RCC 7860 (cell line): Measurements from ENCODE around the gene TSC2.

Source experiments
- DNase-seq: peaks from one replicate; pipeline ENCODE4 v3.0.0-alpha.2; 2015; ENCODE audit warnings: low spot score
- FAIRE-seq: peaks from 2 replicates; lab custom pipeline; 2012; peaks lifted over from hg19 to GRCh38; lab: Jason Lieb, UNC

The TSC2 gene

DNA sequence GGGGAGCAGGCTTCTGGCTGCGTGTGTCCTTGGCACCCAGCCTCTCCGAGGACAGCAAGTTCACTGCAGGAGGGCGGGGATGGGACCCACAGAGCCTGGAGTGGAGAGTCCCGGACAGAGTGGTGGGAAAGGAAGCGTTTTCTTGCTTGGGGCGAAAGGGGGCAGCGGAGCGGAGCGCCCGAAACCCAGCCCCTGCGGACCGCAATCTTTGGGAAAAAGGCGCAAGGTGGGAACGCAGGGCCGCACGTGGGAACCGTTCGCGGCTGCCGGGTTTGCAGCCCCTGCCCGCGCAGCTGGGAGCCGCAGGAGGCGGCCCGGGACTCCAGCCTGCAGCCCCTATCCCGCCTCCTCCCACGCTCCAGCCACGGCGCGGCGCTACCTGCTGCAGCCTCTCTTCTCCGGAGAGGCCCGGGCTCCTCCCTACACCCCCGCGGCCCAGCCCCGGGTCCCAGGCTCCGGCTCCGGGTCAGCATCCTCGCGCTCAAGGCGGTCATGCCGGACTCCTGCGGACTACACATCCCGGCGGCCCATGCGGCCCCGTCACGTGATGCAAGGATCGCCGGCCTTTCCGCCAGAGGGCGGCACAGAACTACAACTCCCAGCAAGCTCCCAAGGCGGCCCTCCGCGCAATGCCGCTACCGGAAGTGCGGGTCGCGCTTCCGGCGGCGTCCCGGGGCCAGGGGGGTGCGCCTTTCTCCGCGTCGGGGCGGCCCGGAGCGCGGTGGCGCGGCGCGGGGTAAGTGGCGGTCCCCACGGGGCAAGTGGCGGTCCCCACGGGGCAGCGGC is at the start of gene TSC2, which contains the start of gene NTHL1:
Gene TSC2 (plus strand): TSS at position 656 of the 786 bp plus-strand sequence. CDS start 631 bp downstream, outside the sequence.
Gene NTHL1 (minus strand): TSS at position 505 of the 786 bp plus-strand sequence. CDS start 11 bp downstream, at position 494.
- FAIRE-seq, result no peak
- DNase-seq, result peak; percentile 88

DNA sequence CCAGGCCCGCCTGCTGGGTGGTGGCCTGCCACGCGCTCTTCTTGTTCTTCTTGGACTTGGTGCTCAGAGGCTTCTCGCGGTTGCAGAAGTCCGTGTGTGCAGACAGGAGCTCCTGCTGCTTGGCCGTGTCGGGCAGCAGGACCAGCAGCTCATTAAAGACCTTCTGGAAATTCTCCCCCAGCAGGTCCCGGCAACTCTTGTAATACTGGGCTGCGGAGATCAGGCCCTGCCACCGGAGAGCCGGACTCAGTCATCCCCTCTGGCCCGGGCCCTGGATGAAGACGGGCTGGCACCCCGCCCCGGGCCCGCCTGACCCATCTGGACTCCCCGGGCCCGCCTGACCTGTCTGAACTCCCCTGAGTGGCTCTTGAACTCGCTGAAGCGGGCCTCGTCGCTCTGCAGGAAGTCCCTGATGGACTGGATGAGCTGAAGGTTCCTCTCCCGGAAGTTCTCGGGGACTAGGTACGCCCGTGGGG is 49.4 kb upstream of the TSC2 start:
- no peak for FAIRE-seq

DNA sequence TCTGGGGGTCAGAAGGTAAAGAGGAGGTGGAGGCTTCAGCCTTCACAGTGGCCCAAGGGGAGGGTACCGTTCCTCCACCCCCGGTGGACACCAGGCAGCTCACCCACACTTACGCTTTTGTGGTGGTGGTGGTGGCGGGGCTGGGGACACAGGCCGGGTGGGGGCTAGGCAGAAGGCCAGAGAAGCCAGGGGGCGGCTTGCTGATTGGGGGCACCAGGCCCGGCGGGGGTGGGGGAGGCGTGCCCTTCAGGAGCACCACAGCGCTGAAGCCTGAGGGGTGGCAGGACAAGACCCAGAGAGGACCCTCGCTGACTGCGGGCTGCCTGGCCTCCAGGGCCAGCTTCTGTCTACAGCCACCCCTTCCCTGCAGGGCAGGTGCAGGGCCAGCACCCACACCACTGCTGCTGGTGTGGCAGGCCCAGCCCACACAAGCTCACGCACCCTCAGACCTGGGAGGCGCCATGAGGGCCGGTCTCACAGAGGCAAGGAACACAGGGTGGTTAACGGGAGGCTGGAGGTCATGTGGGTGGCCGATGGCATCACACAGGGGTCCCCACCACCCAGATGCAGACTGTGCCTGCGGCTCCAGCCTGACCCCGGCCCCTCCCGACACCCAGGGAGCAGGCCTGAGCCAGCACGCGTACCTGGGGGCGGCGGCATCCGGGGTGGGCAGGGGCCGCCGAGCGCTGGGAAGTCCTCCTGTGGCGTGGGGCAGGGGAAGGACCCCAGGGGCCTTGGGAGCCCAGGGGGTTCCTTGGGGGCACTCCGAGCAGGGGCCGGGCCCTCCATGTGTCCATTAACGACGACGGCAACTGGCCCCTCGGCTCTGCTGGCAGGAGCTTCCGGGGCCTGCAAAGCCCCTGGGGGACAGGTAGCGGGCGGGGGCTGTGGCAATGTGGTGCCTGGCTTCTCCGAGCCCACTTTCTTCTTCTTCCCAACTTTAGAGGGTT is 48.7 kb upstream of the TSC2 start:
- DNase-seq (no peak), FAIRE-seq (no peak)

More for the DNA sequence above, 49.4 kb upstream of the TSC2 start:
- no peak for DNase-seq

DNA sequence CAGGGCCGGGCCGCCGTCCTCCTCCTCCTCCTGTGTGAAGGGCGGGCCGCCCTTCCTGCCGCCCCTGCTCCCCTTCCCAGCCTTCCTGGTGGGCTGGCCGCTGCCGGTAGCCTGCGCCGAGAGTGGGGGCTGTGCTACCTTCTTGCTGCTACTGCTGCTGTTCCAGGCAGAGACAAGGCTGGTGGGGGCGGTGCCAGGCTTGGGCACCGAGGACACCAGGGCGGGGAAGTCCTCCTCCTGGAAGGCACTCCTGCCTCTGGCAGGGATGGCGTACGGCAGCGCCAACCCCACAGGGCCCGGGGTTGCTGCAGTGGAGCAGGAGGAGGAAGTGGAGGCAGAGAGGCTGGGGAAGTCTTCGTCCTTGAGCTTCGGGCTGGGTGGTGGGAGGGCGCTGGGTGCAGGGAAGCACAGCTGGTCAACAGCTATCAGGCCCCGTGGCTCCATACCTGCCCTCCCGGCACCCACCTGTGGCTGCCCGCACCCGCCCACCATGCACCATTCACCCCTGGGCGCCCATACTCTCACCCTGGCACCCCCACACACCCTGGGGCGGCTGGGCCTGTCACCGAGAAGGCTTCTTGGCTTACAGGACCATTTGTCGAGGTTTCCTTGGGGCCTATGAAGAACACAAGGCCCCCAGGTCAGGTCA is 47.8 kb upstream of the TSC2 start:
- FAIRE-seq (no peak), DNase-seq (no peak)

DNA sequence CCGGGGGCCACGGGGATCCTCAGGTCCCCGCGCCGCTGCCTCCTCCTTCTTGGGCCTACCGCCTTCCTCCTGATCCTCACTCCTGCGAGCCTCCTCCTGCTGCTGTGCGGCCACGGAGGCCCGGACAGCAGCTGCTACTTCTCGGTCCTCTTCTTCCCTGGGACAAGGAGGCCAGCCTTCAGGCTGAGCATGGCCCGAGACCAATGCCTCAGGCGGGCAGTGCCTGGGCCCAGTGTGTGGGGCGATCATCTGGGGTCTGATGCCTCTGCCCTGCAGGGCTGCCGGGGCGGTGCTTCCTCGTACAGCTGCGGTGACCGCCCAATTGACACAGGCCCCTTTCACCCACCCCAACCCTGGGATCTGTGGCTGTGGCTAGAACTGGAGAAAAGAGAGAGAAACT is 46.8 kb upstream of the TSC2 start:
- no peak for FAIRE-seq

DNA sequence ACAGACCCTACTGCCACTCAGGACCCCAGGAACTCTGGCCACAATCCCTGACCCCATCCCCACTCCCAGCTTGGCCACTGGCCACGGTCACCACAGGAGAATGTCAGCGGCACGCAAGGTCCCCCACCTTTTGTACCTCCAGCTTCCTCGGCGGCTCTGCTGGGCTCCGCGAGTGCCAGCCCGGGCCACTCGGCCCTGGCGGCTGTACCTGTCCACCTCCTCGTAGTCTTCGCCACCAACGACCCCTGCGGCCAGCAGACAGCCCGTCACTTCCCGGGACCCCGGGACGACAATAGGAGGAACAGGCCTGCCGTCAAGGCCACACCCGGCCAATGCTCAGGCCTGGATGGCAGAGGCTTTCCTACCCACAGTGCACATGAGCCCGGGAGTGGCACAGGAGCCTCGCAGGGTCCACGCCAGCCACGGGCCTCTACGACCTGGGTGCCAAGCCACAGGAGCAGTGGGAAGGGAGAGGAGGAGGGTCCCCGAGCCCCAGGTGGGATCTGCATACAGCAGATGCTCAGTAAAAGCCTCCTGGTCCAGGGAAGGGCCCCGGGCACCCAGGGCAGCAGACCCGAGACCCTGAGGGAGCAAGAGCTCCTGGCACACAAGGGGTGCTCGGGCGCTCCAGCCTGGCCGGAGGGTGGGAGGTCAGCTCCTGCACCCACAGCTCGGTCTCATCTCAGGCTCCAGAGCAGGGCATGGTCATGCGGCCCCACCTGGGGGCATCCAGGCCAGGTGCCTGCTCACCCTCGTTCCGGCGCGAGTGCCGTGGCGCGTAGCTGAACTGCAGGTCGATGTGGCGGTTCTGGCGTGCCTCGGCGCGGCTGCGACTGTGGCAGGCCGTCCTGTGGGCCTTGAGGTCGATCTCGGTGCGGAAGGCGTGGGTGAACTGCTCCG is 46.1 kb upstream of the TSC2 start:
- FAIRE-seq, result no peak
- DNase-seq, result no peak

More for the DNA sequence above, 46.8 kb upstream of the TSC2 start:
- no peak for DNase-seq

DNA sequence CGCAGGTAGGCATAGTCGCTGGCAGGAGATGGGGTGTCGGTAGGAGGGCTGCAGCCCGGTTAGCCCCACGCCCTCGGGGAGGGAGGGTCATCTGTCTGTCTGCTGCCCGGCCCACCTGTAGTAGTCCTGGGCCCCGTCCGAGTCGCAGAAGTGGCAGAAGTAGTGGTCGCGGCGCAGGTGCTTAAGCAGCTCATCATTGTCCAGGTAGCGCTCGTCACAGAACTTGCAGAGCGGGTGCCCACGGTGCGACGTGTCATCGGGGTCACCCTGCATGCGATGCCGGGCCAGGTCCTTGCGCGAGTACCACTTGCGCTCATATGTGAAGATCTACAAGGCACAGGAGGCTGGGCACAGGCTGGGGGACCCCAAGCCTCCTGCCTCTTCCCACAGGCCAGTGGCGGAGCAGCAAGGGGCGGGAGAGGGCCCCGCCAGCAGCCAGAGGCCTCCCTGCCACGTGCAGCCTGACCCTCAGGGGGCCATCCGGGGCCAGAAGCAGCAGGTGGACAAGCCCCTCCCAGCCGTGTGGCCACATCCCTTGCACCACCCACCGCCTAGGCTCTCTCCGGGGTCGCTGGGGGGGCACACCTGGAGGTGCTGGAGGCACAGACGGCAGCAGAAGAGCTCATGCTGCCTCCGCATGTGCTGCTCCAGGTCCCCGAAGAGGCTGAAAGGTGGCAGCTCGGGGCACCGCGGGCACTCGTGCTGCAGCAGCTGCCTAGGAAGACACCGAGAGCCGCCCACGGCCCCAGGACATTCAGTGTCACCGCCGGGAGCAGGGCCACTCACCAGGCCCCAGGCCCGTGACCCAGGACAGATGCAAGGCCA is 45.2 kb upstream of the TSC2 start:
- DNase-seq (no peak), FAIRE-seq (no peak)

DNA sequence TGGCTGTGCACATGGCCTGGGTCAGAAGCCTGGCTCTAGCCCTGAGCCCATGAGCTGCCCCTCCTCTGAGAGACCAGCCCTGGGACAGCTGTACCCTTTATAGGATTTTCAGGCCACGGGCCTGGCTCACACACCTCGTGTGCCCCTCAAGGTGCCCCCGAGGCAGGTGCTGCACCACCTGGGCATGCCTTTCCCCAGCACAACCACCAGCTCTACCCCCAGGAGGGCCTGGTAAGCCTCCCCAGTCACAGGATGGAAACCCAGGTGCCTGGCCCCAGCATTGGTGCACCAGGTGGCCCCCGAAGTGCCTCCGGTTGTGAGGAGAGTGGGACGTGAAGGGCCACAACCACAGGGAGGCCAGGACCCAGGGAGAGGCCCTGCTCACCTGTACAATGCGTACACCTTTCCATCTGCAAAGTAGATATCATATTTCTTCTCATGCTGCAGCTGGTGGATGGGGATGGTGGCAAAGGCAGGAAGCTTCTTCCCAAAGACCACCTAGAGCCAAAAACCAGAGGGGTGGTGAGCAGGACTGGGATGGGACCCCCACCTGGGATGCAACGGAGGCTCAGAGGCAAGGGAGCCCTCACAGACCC is 44.5 kb upstream of the TSC2 start:
- FAIRE-seq (no peak), DNase-seq (no peak)

DNA sequence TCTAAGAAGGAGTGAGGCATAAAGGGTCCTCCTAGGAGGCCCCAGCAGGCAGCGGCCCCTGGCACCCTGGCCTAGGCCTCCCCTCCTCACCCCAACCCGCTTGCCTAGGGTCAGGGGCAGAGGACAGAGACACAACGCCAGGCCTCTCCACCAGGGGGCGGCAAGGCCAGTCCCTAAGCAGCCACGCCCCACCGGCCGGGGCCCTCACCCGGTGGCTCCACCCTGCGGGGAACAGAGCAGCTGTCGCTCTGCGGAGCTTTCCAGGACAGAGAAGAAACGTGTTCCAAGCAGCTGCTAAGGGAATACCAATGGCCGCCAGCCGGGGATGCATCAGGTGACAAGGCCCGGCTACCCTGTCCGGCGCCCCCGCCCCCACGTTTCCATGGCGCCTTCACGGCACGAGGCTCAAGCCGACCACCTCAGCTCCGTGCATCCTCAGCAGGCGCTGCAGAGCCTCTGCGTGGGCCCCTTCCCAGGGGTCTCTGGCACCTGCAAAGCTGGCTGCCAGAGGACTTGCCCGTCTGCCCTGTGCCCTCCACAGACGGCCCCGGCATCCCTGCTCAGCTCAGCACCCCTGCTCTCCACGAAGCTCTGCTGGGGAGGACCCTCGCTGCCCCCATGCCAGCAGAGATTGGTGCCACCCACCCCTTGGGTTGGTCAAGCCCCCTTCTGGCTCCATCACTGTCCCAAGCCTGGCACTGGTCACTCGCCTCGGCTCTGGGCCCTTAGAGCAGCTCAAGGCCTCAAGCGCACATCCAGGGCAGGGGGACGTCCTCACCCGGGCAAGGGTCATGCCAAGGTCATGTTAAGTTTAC is 43.8 kb upstream of the TSC2 start:
- DNase-seq, result peak; percentile 72
- peak; percentile 21 for FAIRE-seq

DNA sequence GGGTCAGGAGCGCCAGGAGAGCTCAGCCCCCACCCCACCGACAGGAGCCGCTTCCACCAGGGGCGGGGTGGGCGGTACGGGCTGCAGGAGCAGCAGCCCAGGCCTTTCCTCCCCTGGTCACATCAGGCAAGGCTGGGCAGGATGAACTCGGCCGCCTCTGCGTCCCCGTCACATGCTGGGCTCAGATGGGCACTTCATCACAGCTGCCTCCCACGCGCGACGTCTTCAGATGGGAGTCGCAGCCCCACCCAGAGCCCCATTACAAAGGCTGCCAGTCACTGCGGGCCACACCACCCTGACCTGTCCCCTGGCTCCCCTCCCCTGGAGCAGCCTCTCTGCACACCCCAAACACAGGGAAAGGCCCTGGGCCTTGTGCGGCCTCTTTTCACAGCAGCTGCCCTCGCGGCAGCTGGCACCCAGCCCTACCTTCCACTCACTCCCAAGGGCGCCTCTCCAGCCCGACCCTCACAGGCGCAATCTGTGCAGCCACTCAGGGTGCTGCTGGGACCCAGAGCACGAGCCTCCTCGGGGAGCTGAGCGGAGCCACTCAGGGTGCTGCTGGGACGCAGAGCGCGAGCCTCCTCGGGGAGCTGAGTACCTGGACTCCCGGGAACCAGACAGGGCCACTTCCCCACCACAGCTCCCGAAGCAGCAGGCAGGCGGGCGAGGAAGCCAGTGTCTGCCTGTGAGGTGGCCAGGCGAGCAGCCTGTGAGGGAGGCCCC is 42.8 kb upstream of the TSC2 start:
- FAIRE-seq (no peak), DNase-seq (no peak)

DNA sequence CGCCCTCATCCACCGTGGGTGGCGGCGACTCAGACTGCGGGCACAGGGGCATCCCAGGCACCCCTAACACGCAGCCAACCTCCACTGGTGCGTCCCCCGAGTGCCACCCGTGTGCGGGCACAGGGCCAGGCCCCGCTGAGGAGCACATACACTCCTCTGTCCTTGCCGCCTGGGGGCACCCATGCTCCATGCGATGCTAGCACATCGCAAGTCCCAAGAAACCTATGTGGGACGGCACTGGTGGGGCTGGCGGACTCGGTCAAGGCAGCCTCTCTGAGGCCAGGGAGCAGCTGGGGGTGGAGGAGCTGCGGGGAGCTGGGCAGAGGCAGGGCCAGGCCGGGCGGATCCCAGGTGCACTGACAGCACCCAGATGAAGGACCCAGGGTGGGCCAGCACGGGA is 42.1 kb upstream of the TSC2 start:
- FAIRE-seq (no peak), DNase-seq (no peak)

DNA sequence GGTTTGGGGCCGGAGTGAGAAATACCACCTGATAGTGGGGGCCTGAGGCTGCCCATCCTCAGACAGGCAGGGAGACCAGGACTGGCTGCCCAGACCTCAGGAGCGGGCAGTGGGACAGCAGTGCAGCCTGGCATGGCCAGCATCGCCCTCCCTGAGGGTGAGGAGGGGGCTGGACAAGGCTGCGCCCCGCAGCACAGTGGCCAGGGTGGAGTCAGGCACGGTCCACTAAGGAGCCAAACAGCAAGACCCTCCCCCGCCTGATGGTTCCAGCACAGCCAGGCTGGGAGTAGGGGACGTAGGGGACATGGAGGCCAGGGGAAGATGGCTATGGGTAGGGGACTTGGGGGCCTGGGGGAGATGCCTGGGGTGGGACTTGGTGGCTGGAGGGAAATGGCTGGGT is 41.5 kb upstream of the TSC2 start:
- DNase-seq (no peak), FAIRE-seq (no peak)

DNA sequence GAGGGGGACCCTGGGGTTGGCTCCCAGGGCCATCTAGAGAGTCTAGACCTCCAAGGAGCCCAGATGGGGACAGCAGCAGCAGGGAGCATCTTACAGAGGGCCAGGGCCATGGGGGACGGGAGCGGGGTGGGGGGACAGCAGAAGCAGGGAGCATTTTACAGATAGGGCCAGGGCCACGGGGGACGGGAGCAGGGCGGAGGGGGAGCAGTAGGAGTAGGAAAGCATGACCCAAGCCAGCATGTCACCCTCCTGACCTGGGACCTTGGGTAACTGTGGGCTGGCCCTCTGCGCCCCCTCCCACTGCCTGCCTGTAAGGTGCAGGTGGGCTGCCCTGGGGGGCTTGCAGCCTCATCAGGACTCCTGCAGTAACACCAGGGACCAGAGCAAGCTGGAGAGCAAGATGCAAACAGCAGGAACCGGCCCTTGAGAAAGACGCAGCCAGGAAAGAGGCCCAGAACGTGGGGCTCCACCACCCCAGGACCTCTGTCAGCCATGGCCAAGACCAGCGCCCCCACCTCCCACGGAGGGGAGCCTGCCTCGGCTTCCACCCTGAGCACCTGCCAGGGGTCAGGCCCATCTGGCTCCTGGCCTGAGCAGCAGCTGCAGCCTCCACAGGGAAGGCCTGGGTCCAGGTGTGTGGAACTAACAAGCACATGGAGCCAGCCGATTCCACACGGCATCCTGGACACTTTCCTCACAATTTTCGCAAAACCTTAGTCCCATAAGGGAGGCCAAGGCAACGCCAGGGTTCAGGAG is 40.5 kb upstream of the TSC2 start:
- FAIRE-seq (no peak), DNase-seq (no peak)

DNA sequence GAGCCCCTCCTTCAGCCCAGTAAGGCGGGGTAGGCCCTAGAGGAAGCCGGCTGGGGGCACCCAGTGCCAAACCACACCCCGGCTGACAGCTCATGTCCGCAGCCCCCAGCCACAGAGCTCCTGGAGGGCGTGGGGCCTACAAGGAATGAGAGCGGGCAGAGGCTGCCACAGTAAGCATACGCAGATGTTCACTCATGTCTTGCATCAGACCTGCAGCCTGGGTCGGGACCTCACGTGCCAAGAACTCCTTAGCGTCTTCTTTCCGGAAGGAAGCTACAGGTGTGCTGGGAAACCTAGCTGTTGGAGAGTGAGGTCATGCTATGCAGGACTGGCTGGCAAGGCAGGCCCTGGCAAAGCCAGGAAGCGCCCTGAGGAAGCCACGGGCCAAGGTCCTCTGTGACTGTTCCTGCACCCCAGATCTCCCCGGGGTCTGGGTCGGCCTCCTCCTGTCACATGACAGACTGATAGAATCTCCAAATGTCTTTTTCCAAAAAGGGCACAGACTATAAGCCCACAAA is 39.7 kb upstream of the TSC2 start:
- DNase-seq, result peak; percentile 12
- no peak for FAIRE-seq

DNA sequence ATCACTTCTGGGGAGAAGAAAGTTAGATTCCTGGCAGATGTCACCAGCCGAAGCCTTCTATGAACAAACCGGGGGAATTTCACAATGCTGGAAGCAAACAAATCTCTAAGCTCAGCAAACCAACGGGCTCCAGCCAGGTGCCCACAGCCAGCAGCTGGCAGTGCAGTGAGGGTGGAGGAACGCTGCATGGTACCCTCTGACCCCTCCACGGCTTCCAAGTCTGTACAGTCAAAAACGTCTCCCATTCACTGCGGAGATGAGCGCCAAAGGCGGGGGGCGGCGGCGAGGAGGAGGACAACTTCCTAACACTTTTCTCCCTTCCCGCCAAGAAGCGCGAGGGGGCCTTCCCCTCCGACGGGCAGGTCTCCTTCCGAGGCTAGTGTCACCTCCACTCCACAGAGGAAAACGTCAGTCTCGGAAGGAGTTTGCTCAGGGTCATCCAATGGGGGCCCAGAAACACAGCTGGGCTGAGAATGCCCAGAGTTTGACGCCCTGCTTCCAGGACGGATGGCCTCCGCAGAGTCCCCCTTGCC is 39.1 kb upstream of the TSC2 start:
- no peak for FAIRE-seq
- no peak for DNase-seq

DNA sequence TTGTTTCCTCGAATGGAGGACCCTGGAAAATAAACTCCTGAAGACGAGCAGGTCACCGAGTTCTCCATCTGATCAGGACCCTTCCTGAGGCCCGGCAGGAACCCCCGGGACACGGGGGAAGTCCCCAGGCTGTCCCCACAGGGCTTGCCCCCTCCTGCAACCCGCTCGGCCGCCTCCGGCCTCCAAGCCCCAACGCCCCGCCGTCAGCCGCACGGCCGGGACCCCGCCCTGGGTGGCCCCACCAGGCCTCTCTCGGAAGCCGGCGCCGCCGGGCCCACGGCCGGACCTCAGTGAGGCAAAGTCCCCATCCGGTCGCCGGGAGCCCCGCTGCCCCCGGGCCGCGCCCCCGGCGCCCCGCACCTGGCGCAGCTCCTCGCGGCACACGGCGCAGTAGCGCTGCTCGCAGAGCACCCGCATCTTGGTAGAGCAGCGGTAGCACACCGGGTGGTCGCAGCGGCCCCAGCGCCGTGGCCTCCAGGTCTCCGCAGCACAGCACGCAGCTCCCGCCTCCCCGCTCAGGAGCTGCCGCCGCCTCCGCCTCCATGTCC is 38.5 kb upstream of the TSC2 start:
- FAIRE-seq (no peak), DNase-seq (no peak)
